ENCODE data around the gene TMEM271. TPM values are rescaled to one million over a fixed set of nuclear protein-coding genes. Genes with fewer than 3 reads are reported as not detected.
"Not testable (repeated sequence)": the region's sequence is repeated elsewhere in the genome, so short reads cannot be mapped to it uniquely, and the experiment has no call there.

TMEM271 gene
- total RNA-seq, 2 experiments from 2014 or later: not detected

DNA sequence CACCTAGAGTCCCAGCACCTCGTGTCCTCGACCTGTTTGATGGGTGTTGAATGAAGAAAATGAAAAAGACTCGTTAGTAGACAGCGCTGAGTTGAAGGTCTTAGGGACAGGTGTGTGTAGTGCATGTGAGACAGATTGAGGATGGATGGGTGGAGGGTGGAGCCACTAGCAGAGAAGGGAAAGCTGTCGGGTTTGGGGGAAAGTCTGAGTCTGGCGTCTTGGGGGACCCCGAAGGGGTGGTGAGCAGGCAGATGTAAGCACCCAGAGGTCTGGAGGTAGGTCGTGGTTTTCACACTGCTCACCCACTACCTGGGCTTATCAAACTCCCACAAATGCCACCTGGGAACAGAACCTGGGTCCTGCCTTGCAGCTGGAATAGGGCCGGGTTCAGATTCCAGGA, 16.0 kb downstream of the TMEM271 start:
- ATAC-seq (no peak), DNase-seq (no peak)
- TF ChIP-seq, protein P1, sequence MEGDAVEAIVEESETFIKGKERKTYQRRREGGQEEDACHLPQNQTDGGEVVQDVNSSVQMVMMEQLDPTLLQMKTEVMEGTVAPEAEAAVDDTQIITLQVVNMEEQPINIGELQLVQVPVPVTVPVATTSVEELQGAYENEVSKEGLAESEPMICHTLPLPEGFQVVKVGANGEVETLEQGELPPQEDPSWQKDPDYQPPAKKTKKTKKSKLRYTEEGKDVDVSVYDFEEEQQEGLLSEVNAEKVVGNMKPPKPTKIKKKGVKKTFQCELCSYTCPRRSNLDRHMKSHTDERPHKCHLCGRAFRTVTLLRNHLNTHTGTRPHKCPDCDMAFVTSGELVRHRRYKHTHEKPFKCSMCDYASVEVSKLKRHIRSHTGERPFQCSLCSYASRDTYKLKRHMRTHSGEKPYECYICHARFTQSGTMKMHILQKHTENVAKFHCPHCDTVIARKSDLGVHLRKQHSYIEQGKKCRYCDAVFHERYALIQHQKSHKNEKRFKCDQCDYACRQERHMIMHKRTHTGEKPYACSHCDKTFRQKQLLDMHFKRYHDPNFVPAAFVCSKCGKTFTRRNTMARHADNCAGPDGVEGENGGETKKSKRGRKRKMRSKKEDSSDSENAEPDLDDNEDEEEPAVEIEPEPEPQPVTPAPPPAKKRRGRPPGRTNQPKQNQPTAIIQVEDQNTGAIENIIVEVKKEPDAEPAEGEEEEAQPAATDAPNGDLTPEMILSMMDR (IDR thresholded peaks at IDR 0.05): no peak
- intact Hi-C loops (cut with micrococcal nuclease): no loop called here
- Mint-ChIP-seq H3K9me3 (peaks cover 14% of the 10 kb centered on the region), H3K4me3 (no peak overlapping the region), H3K27ac (no peak overlapping the region), H3K27me3 (no peaks in the 10 kb centered on the region), H3K36me3 (ENCODE audit: low read depth) (no peaks in the 10 kb centered on the region), H3K4me1 (ENCODE audit: low read depth) (no peaks in the 10 kb centered on the region)
- CTCF ChIA-PET: no interaction called here
- POLR2A ChIA-PET: no interaction called here

DNA sequence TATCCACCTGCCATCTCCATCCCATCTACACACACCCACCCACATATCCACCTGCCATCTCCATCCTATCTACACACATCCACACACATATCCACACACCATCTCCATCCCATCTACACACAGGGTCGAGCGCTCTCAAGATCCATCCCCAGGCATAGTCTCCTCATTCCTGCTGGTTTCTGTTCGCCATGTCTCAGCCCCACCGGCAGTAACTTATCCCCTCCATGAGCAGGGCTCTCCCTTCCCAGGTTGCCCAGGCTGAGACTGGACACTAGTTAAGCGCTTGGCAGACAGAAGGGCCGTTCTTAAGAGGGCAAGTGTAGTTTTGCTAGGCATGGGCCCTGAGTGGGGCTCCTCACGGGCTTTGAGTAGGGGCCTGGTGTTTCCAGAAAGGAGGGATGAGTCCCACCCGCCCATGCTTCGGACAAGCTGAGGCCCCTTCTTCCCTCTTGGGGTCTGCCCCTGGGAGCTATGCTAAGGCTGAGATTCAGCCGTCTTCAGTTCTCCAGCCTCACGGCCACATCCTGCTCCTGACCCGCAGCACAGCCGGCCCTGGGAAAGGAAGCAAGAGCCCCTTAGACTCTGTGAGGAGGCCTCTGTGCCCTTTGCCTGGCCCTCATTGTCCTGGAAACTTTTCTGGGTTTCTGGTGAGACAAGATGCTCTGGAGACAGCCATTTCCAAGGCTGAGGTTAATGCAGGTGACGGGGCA, 20.4 kb downstream of the TMEM271 start:
- intact Hi-C loops (cut with micrococcal nuclease): no loop called here
- TF ChIP-seq, protein P1 (IDR thresholded peaks at IDR 0.05): no peak

DNA sequence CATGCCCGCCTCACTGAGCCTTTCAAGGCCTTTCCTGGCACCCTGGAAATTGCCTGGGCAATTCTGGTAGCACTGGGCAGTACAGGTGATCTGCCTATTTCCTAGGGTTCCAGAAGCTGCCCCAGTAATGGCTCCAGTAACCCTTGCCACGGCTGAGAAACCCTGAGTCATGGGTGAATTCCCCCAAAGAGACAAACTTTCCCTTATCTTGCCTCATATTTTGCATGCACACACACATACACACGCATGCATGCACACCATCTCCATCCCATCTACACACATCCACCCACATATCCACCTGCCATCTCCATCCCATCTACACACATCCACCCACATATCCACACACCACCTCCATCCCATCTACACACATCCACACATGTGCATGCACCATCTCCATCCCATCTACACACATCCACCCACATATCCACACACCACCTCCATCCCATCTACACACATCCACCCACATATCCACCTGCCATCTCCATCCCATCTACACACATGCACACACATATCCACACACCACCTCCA, 21.2 kb downstream of the TMEM271 start:
- H3K36me3 Mint-ChIP-seq (ENCODE audit: low read depth); intact Hi-C loops (cut with micrococcal nuclease); H3K4me3 Mint-ChIP-seq; H3K4me1 Mint-ChIP-seq (ENCODE audit: low read depth); POLR2A ChIA-PET; CTCF ChIA-PET; H3K27ac Mint-ChIP-seq; ATAC-seq; DNase-seq; H3K9me3 Mint-ChIP-seq: not testable (repeated sequence)
- peaks cover 12% of the 10 kb centered on the region for H3K27me3 Mint-ChIP-seq

More for the DNA sequence above, 20.4 kb downstream of the TMEM271 start:
- POLR2A ChIA-PET: no interaction called here
- ATAC-seq: no peak
- H3K27me3 Mint-ChIP-seq: peaks cover 12% of the 10 kb centered on the region
- no peak overlapping the region for H3K4me3 Mint-ChIP-seq
- no peaks in the 10 kb centered on the region for H3K4me1 Mint-ChIP-seq (ENCODE audit: low read depth)
- peaks cover 8% of the 10 kb centered on the region for H3K9me3 Mint-ChIP-seq
- DNase-seq: no peak
- CTCF ChIA-PET: no interaction called here
- no peak overlapping the region for H3K27ac Mint-ChIP-seq
- H3K36me3 Mint-ChIP-seq (ENCODE audit: low read depth): peaks cover 3% of the 10 kb centered on the region

DNA sequence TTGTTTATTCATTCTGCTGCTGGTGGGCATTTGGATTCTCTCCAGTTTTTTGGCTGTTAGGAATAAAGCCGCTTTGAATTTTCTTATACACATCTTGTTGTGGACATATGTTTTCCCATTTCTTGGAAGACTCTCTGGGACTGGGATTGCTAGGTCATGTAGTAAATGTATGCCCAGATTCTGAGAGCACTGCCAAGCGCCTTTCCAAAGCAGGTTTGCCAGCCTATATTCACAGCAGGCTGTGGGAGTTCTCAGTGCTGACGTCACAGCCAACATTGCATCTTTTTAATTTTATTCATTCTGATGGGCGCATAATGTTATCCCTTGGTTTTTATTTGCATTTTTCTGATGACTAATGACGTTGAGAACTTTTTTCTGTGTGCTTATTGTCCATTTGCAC, 24.1 kb downstream of the TMEM271 start:
- Mint-ChIP-seq H3K27ac (no peak overlapping the region), H3K4me1 (ENCODE audit: low read depth) (no peaks in the 10 kb centered on the region), H3K9me3 (peaks cover 8% of the 10 kb centered on the region), H3K27me3 (peaks cover 12% of the 10 kb centered on the region), H3K36me3 (ENCODE audit: low read depth) (peaks cover 3% of the 10 kb centered on the region), H3K4me3 (no peak overlapping the region)
- TF ChIP-seq, protein P1 (IDR thresholded peaks at IDR 0.05): no peak
- DNase-seq (no peak), ATAC-seq (no peak)
- ChIA-PET CTCF (no interaction called here), POLR2A (no interaction called here)
- intact Hi-C loops (cut with micrococcal nuclease): no loop called here

DNA sequence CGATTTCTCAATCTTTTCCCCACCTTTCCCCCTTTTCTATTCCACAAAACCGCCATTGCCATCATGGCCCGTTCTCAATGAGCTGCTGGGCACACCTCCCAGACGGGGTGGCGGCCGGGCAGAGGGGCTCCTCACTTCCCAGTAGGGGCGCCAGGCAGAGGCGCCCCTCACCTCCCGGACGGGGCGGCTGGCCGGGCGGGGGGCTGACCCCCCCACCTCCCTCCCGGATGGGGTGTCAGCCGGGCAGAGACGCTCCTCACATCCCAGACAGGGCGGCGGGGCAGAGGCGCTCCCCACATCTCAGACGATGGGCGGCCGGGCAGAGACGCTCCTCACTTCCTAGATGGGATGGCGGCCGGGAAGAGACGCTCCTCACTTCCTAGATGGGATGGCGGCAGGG, 25.8 kb downstream of the TMEM271 start:
- ATAC-seq; H3K9me3 Mint-ChIP-seq; H3K36me3 Mint-ChIP-seq (ENCODE audit: low read depth); POLR2A ChIA-PET; H3K4me3 Mint-ChIP-seq; H3K4me1 Mint-ChIP-seq (ENCODE audit: low read depth); intact Hi-C loops (cut with micrococcal nuclease); H3K27ac Mint-ChIP-seq; CTCF ChIA-PET; DNase-seq: not testable (repeated sequence)
- peaks cover 12% of the 10 kb centered on the region for H3K27me3 Mint-ChIP-seq

DNA sequence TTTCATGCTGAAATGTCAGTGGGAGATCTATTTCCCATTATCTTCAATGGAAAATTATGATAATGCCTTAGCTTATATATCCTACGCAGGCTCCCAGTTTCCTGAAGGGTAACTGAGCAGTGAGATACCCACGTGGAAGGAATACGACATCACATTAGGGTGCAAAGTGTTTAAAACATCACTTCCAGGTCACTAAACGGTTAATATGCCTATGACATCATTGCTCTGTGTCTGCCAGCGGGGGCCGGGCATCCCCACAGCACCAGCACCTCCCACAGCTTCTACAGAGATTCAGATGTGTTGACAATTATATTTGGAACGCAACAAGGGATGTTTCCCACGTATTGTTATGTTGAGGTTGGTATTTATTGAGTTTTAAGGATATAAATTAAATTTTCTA, 27.1 kb downstream of the TMEM271 start:
- Mint-ChIP-seq H3K27ac (no peak overlapping the region), H3K9me3 (peaks cover 8% of the 10 kb centered on the region), H3K27me3 (peaks cover 12% of the 10 kb centered on the region), H3K4me3 (no peak overlapping the region), H3K4me1 (ENCODE audit: low read depth) (no peaks in the 10 kb centered on the region), H3K36me3 (ENCODE audit: low read depth) (peaks cover 3% of the 10 kb centered on the region)
- TF ChIP-seq, protein P1 (IDR thresholded peaks at IDR 0.05): no peak
- intact Hi-C loops (cut with micrococcal nuclease): no loop called here
- ChIA-PET POLR2A (no interaction called here), CTCF (no interaction called here)
- DNase-seq (no peak), ATAC-seq (no peak)
